NCI-H1436 treated with DMSO at 0.1 percent for 48 hours (cell line): ENCODE measurements around the gene SLC16A13.

ENCODE experiments used
- DNase-seq: peaks from one replicate; lab custom pipeline; 2025; lab: John Stamatoyannopoulos, UW

Gene SLC16A13

DNA sequence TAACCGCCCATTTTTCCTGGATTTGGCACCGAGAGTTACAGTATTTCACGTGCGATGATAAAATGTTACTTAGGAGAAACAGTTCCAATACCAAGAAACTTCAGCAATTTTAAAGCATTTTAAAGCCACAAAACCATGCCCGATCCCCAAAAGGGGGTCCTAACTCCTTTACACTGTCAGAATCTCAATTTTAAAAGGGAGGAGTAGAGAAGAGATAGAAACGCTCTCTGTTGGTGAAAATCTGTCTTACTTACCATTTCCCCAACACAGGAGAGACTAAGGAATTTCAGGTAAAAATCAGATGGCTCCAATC is 23.9 kb upstream of the SLC16A13 start:
- DNase-seq: no peak

DNA sequence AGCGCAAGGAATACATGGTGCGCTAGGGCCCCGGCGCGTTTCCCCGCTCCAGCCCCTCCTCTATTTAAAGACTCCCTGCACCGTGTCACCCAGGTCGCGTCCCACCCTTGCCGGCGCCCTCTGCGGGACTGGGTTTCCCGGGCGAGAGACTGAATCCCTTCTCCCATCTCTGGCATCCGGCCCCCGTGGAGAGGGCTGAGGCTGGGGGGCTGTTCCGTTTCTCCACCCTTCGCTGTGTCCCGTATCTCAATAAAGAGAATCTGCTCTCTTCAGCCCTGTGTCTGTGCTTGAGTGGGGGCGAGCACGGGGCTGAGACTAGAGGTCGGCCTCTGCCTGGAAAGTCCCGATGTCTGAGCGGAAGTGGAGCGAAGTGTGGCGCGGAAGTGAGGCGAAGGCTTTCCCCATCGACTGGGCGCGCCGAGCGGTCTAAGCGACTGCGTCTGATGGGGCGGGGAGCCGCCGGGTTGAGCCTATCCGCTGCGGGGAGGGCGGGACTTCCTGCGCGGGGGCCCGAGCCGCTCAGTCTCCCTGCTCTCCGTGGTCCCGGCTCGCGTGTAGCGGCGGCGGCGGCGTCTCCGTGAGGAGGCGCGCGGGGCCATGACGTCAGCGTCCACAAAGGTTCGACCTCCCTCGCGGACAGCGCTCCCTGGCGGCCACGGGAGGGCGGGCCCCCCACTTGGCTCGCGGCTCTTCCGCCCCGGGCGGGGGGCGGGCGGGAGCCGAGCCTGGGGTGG is 21.4 kb upstream of the SLC16A13 start:
- peak; percentile 63 for DNase-seq

DNA sequence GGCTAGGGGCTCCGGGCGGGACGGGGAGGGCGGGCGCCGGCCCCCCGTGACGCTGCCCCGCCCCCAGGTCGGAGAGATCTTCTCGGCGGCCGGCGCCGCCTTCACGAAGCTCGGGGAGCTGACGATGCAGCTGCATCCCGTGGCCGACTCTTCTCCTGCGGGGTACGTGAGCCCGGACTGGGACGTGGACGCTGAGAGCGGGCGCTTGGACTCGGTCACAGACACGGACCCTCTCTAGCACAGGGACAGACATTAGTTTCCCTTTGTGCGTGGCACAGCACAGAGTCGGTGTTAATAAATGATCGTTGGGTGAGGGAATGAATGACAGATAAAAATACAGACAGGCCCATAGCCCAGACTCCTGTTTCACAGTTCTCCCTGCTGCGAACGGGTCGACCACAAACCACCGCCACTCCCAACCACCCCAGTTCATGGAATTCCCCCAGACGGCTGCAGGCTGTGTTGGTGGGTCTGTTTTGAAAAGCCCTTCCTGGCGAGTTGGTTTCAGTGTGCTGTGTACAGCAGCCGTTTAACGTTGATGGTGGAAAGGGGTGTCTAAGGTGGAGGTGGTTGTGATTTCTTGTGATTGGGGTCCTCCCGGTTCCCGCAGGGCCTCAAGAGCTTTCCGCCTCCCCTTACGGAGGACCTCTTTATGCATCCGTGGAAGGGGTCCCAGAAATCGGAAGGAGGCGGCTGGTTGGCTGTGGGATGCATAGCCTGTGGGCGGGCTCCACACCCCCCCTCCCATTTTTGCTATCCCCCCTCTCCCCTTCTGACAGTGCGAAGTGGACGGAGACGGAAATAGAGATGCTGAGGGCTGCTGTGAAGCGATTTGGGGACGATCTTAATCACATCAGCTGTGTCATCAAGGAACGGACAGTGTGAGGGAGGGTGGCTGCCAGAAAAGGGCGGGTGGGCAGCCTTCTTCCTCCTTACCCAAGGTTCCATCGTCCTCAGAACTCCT is 20.5 kb upstream of the SLC16A13 start:
- DNase-seq: no peak

DNA sequence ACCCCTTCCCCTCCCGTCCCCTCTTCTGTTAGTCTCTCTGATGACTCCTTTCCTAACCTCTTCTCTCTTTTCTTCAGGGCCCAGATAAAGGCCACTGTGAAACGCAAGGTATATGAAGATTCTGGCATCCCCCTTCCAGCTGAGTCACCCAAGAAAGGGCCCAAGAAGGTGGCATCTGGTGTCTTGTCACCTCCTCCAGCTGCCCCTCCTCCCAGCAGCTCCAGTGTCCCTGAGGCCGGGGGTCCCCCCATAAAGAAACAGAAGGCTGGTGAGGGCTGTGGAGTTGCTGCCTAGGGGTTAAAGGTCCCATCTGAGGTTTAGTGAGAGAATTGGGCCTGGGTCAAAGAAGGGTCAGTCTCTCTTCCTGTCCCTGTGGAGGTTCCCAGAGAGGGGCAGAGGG is 19.4 kb upstream of the SLC16A13 start:
- DNase-seq: no peak

DNA sequence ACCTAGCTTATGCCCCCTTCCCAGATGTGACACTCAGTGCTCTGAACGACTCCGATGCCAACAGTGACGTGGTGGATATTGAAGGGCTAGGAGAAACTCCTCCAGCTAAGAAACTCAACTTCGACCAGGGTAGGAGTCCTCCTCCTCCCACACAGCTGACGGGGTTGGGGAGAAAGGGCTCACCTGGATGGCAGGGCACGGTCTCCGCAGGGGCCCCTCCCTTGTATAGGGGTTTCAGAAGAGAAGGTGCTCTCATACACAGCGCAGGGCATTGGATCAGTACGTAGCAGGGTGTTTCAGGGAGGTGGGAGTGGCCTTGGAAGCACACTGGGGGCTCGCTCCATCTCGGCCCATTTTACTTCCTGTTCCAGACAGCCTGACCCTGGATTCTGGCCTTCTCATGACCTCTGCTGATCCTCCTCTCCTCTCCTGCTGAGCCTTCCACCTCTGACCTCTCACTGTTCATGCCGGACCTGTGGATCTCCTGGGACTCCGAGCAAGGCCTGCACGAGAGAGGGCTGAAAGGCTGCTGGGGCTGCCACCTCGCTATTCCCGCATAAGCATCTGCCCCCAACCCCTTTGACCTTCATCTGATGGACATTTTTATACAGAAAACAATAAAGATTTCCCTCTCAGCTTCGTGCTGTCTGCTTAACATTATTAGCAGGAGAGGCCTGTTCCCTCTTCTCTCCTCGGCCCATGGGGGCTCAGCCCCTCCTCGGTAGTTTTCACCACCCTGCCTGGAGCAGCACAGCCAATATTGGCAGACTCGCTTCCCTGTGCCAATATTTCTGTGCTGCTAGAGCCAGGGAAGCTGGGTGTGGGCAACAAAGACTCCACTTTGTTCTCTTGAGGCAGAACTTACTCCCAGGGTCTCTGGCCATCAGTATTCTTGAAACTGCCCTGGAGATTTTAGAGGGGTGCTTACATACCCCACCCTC is 18.7 kb upstream of the SLC16A13 start:
- DNase-seq: no peak

- no peak for DNase-seq
Measured at GRCh38 chr17:7017827-7018200, 18.0 kb upstream of the SLC16A13 start.

DNA sequence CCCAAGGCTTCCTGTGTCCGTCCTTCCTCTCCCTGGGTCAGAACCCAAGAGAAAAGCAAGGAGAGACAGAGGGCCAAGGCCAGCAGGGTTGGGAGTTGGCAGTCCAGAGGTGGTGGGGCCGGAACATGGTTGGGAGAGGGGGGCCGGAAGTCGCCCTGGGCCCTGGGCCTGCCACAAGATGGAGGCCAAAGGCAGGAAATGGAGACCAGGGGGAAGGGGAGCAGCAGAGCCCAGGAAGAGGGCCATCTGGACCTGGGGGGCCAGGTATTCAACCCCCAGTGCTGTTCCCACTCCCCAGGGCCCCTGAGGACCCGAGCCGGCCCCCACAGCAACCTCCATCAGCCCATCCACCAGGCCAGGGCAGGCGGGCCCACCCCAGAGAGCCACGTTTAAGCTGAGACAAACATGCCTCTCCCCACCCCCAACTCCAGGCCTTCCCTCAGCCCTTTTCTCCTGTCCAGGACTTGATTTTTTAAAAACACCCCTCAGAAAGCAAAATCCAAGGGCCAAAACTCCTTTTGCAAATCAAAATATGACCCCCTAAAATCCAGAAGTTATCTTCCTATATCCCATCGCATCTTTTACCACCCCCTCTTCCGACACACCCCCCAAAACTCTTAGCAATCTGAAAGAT is 17.4 kb upstream of the SLC16A13 start:
- DNase-seq: no peak

DNA sequence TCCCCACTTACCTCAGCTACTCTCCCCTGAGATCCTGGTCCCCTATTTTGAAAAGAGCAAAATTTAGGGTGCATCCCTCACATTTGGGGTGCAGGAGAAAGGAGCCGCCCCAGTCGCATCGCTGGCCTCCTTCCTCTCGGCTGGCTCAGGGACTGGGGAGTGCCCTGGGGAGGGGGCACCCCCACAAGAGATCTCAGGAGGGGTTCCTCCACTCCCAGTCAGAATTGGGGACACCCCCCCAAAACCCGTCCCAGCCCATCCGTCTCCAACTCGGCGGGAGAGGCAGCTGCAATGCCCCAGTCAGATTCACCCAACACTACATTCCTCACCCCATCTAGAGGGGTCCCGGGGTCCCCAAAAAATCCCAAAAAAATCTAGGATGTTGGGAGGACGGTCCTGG is 16.4 kb upstream of the SLC16A13 start:
- DNase-seq: no peak

DNA sequence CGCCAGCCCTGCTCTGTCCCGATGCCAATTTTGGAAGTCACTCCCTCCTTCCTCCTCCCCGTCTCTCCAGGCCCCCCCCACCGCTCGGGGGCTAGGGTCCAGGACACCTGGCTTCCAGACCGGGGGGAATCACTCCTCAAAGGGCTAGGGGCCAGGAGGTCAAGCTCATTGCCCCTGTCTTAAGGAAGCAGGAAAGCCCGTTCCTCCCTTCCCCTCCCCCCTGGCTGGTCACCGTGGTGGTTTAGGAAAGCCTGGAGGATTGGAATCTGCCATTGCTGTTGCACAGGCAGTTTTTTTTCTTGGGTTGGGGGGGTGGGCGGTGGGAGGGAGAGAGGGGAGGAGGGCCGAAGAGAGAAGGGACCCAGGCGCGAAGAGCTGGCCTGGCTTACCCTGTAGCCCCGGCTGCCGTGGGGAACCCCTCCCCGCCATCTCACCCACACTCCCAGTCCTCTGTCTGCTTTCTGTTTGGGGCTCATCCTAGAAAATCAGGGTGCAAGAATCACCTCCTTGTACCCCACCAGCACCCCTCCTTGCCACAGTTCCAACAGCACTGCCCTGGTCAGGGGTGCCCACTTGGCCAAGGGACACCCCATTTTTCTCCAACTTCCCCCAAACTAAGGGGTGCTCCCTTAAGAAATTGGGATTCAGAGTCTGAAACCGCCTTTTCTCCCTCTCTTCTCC is 15.8 kb upstream of the SLC16A13 start:
- DNase-seq: no peak

- DNase-seq: no peak
Measured at GRCh38 chr17:7020894-7021664, 14.7 kb upstream of the SLC16A13 start.

DNA sequence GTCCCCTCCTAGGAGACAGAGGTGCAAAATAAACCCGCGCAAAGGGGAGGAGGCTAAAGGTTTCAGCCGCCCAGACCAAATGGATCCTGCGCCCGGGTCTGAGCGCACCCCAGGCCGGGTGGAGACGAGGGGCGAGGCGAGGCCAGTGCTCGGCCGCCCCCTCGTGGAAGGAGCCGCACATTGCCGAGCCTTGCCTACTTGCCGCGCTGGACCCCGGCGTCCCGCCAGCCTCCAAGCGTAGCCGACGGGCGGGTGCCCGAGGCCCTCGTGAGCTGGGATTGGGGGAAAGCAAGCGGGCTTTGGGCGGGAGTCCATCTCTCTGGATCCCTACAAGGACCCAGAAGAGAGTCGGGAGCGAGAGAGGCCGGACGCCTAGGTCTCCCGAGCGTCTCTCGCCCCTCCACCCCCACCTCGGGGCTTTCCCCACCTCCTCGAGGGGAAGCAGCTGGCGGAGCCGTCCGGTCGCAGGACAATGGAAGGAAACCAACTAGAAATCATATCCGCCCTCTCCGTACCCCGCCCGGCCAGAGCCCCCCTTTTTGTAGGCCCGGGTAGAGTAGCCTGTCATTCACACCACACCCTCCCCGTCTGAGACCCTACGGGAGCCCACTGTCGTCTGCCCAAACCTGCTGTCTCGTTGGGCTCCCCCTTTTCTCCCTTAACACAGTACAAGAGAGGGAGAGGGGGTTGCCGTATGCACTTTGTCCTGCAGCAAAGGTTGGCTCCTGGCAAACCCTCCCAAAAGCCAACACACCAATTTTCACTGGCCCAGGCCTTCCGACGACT is 13.6 kb upstream of the SLC16A13 start:
- DNase-seq: no peak

- no peak for DNase-seq
Measured at GRCh38 chr17:7022781-7023571, 12.8 kb upstream of the SLC16A13 start, which contains the start of gene BCL6B. Gene BCL6B, plus strand, starts transcription at chr17:7023050. Its CDS starts 622 bp downstream, at chr17:7023672.

DNA sequence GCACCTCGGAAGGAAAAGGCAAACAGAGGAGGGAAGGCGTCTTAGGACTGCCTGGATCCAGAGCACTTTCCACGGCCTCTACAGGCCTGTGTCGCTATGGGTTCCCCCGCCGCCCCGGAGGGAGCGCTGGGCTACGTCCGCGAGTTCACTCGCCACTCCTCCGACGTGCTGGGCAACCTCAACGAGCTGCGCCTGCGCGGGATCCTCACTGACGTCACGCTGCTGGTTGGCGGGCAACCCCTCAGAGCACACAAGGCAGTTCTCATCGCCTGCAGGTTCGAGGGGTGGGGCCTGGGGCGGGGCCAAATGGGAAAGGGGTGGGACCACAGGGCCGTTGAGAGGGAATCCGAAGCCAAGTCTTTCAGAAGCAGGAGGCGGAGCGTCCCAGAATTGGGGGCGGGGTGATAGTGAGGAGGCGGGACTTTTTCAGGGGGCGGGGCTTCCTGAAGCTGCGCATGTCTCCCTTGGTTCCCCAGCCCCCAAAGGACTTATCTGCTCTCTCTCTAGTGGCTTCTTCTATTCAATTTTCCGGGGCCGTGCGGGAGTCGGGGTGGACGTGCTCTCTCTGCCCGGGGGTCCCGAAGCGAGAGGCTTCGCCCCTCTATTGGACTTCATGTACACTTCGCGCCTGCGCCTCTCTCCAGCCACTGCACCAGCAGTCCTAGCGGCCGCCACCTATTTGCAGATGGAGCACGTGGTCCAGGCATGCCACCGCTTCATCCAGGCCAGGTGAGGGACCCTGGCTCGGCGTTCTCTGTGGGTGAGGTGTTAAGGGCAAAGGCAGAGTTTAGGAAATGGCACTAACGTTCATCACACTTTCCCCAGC is 12.0 kb upstream of the SLC16A13 start:
- DNase-seq: no peak

DNA sequence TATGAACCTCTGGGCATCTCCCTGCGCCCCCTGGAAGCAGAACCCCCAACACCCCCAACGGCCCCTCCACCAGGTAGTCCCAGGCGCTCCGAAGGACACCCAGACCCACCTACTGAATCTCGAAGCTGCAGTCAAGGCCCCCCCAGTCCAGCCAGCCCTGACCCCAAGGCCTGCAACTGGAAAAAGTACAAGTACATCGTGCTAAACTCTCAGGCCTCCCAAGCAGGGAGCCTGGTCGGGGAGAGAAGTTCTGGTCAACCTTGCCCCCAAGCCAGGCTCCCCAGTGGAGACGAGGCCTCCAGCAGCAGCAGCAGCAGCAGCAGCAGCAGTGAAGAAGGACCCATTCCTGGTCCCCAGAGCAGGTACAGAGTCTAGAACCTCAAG is 11.4 kb upstream of the SLC16A13 start:
- DNase-seq: no peak

- DNase-seq: no peak
Measured at GRCh38 chr17:7025245-7025644, 10.6 kb upstream of the SLC16A13 start.

DNA sequence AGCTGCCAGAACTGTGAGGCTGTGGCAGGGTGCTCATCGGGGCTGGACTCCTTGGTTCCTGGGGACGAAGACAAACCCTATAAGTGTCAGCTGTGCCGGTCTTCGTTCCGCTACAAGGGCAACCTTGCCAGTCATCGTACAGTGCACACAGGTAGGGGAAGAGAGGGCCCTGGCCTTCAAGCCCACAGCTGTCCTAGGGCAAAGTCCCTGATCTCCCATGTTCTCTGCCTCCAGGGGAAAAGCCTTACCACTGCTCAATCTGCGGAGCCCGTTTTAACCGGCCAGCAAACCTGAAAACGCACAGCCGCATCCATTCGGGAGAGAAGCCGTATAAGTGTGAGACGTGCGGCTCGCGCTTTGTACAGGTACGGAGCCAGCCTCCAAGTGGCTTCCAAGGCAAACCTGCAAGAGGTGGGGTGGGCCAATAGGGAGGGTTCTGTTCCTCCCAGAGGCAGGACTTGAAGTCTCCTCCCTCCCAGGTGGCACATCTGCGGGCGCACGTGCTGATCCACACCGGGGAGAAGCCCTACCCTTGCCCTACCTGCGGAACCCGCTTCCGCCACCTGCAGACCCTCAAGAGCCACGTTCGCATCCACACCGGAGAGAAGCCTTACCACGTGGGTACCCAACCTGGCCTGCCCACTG is 9.2 kb upstream of the SLC16A13 start:
- no peak for DNase-seq

DNA sequence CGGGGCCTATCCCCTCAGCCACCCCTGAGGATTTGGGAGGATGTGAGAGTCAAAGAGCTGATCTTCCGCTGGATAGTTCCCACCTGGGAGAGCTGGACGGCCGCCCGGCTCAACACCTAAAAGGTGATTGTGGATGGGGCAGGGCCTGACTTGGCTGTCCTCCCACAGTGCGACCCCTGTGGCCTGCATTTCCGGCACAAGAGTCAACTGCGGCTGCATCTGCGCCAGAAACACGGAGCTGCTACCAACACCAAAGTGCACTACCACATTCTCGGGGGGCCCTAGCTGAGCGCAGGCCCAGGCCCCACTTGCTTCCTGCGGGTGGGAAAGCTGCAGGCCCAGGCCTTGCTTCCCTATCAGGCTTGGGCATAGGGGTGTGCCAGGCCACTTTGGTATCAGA is 8.5 kb upstream of the SLC16A13 start:
- no peak for DNase-seq
